Measurements from ENCODE around the gene MDN1. TPM values are rescaled to one million over a fixed set of nuclear protein-coding genes. Genes with fewer than 3 reads are reported as not detected.
"Not testable (repeated sequence)": the region's sequence is repeated elsewhere in the genome, so short reads cannot be mapped to it uniquely, and the experiment has no call there.

The MDN1 gene
- total RNA-seq, 2 donors from 2014 or later: 27.3 to 30.0 TPM

- no peak for DNase-seq (ENCODE audit: low spot score)
These were observed 141.1 kb downstream of the MDN1 start for GRCh38 chr6:89678531-89678930.

DNA sequence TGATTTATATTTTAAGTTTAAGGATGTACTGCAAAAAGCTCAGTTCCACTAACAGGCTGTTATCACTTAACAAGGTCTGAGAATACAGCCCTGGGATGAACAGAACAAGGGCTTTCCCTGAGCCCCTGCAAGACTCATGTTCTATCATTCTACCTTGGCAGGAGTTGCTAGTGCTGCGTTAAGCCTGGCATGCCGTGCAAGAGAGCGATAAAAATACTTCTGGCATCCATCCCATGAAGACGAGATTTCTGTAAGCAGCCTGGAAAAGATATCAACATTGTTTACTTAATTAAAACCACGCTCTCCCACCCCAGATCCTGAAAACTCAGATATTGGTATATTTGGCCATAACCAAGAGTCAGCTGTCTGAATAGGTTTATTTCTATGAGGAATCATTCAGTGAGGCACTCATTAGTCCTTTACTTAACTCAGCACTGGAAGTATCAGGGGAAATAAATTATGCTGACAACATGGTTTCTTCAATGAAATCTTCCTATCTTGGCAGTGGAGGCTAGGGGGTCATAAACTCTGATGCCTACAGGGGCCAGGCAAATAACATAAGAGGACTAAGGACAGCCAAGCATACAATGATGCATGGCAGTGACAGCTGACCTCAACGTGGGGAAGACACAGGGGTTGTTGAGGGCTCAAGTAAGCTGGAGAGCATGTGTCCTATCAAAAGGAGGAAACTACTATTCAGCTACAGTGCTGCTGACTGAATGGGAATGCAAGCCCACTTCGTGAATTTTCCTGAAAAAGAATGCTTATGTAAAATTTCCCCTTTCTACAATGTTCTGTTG, 143.4 kb downstream of the MDN1 start:
- intact Hi-C loops (cut with DNase I): no loop called here

More at GRCh38 chr6:89678531-89678930, 141.1 kb downstream of the MDN1 start:
- intact Hi-C loops (cut with DNase I): no loop called here

GRCh38 chr6:89670935-89671565, 148.5 kb downstream of the MDN1 start:
- intact Hi-C loops (cut with DNase I): no loop called here
- no peak for DNase-seq (ENCODE audit: low spot score)

More for the DNA sequence above, 143.4 kb downstream of the MDN1 start:
- DNase-seq (ENCODE audit: low spot score): no peak

GRCh38 chr6:89669002-89669401, 150.6 kb downstream of the MDN1 start:
- intact Hi-C loops (cut with DNase I): no loop called here
- no peak for DNase-seq (ENCODE audit: low spot score)

DNA sequence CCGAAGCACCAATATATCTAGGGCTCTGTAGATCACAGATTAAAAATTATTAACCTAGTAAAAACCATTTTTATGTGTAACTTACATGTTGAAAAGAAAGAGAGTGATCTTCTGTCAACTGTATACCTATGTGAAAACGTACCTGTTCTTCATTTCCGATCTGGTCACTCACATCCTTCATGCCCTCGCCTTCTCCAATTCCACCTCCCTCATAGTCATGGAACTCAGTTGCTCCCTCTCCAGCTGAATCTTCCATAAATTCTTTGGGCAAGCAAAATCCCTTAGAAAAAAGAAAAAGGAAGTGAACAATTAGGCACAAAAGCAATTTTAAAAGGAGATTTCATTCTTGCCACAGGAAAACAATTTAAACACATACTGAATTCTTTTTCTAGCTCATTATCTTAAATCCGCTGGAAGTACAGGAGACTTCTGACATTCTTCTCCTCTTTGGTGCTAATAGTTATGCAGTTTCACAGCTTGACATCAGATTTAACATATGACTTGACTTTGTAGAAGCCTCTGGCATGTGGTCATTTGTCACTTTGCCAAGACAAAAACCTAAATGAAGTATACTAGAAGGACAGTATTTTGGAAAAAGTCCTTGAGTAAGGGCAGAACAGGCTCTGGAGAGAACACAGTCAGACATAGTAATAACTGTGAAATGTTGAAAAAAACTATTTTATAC, 151.6 kb downstream of the MDN1 start:
- intact Hi-C loops (cut with DNase I): no loop called here
- DNase-seq (ENCODE audit: low spot score): no peak

GRCh38 chr6:89662659-89663223, 156.9 kb downstream of the MDN1 start:
- DNase-seq (ENCODE audit: low spot score): no peak
- intact Hi-C loops (cut with DNase I): no loop called here

GRCh38 chr6:89661559-89661958, 158.0 kb downstream of the MDN1 start:
- no peak for DNase-seq (ENCODE audit: low spot score)
- intact Hi-C loops (cut with DNase I): no loop called here

- no peak for DNase-seq (ENCODE audit: low spot score)
- intact Hi-C loops (cut with DNase I): no loop called here
These were observed 158.6 kb downstream of the MDN1 start for GRCh38 chr6:89660981-89661380.

DNA sequence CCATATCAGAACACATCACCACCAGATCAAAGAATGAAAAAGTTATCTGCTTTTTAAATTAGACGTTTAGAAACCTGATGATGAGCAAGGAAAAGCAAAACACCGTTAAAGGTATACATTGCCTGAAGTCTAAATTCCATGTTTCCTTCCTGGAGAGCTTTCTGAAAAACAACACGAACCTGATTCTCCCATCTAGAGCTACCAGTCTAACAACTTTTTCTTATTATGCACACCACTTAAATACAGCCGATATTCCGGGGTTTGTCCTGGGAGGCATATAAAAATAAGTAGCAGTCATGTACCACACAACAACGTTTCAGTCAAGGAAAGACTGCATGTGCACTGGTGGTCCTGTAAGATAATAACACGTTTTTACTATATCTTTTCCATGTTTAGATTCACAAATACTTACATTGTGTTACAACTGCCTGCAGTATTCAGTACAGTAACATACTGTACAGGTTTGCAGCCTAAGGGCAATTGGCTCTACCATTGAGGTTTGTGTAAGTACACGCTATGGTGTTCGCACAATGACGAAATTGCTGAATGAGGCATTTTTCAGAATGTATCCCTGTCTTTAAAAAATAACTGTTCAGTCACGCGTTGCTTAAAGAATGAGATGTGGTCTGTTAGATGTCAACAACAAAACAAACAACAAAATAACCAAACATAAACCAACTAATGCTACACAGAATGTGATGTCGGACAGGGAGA, 162.0 kb downstream of the MDN1 start:
- no peak for DNase-seq (ENCODE audit: low spot score)
- intact Hi-C loops (cut with DNase I): no loop called here

- intact Hi-C loops (cut with DNase I): no loop called here
- DNase-seq (ENCODE audit: low spot score): no peak
These were observed 164.5 kb downstream of the MDN1 start for GRCh38 chr6:89655122-89655521.

DNA sequence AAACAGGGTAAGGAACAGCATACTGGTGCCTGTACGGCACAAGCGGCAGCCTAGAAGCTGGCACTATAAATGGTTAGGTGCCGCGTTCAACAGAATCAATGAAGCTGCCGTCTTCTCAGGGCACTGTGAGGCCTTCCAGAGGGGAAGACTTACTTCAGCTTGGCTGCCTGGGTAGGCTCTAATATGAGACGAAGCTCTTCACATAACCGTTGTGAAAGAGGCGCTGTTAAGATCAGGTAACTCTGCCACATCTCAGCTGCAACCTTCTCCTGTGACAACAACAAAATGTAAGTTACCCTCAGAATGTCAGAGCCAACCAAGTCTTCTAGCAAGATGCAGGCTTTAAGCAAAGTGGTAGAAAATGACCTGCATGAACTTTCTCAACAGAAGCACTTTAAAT, 169.0 kb downstream of the MDN1 start:
- intact Hi-C loops (cut with DNase I): no loop called here
- no peak for DNase-seq (ENCODE audit: low spot score)

DNA sequence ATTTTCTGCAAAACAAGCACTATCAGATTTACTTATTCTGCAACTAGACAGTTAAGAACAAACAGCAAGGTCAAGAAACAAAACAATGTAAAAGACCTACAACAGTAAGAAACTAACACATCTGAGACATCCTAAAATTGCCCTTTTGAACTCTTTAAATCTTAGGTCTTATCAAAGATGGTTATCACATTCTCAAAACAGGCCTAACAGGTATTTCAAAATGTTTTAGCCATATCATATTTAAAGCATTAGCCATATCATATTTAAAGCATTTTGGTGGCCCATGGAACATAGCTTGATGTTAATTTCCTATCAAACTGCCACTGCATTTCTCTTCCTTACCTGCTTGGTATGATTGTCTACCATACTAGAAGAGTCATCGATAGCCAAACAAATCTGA, 169.9 kb downstream of the MDN1 start:
- DNase-seq (ENCODE audit: low spot score): no peak
- intact Hi-C loops (cut with DNase I): no loop called here

DNA sequence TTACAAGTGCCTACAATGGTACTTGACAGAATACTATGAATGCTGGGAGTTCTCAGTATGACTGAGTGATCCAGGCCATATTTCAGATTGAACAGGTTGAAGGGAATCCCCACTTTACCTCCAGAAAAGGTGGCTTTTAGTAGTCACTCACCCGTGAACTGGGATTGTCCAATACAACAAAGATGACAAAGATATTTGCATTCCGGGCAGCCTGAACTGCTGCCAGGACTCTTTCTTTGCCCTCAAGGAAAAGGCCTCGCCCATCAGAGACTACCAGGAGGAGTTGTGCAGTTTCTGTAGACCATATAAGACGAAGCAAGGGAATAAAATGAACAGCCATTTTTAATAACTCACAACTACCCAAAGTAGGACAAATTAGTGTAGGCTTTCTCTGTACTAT, 174.7 kb downstream of the MDN1 start:
- intact Hi-C loops (cut with DNase I): no loop called here

GRCh38 chr6:89643406-89643805, 176.2 kb downstream of the MDN1 start:
- DNase-seq (ENCODE audit: low spot score): no peak
- intact Hi-C loops (cut with DNase I): no loop called here

More for the DNA sequence above, 174.7 kb downstream of the MDN1 start:
- no peak for DNase-seq (ENCODE audit: low spot score)

DNA sequence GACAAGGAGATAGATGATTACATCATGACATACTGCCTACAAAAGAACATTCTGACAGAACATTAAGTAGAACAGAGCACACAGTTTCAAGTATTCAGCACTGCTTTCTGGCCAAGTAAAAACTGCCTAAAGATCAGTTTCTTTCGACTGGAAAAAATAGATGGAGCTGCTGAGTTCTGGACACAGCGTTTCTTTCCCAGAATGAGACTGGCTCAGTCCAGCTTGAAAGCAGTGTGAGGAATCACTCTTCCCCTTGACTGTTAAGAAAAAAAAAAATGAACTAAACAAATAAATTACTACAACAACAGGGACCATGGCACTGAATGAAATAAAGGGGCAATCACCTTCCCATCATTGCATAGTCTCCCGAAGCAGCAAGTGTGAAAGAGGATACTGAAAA, 176.6 kb downstream of the MDN1 start:
- intact Hi-C loops (cut with DNase I): no loop called here
- no peak for DNase-seq (ENCODE audit: low spot score)

GRCh38 chr6:89641581-89641980, 178.0 kb downstream of the MDN1 start:
- intact Hi-C loops (cut with DNase I); DNase-seq (ENCODE audit: low spot score): not testable (repeated sequence)

- DNase-seq (ENCODE audit: low spot score): no peak
- intact Hi-C loops (cut with DNase I): no loop called here
These were observed 178.8 kb downstream of the MDN1 start for GRCh38 chr6:89640804-89641203.

GRCh38 chr6:89638320-89639195, 181.0 kb downstream of the MDN1 start, which contains the start of gene LYRM2:
Gene LYRM2, minus strand, starts transcription at chr6:89638747. Its CDS starts 31 bp downstream, at chr6:89638716.
- intact Hi-C loops (cut with DNase I): no loop called here
- DNase-seq (ENCODE audit: low spot score): peak; percentile 99

Measured in posterior vena cava (tissue), 2 donors.